D341Med (cell line): ENCODE measurements around the gene SLC7A5.
A peak's percentile ranks its signal among the peaks of the same experiment; 100 is the strongest.
"Not testable (repeated sequence)": the region's sequence is repeated elsewhere in the genome, so short reads cannot be mapped to it uniquely, and the experiment has no call there.

ENCODE experiments used
- DNase-seq: peaks from one replicate; pipeline ENCODE4 v3.0.0; 2012; ENCODE audit warnings: low spot score

SLC7A5 gene

GRCh38 chr16:87861300-87862099, 7.8 kb downstream of the SLC7A5 start:
- not testable (repeated sequence) for DNase-seq

GRCh38 chr16:87860553-87861299, 8.6 kb downstream of the SLC7A5 start:
- no peak for DNase-seq

GRCh38 chr16:87858151-87858993, 10.9 kb downstream of the SLC7A5 start:
- not testable (repeated sequence) for DNase-seq

- no peak for DNase-seq
These were observed 12.5 kb downstream of the SLC7A5 start for GRCh38 chr16:87856791-87857228.

- peak; percentile 27 for DNase-seq
These were observed 13.2 kb downstream of the SLC7A5 start for GRCh38 chr16:87855852-87856715.

GRCh38 chr16:87854907-87855683, 14.2 kb downstream of the SLC7A5 start:
- peak; percentile 34 for DNase-seq

- DNase-seq, result peak; percentile 66
These were observed 15.0 kb downstream of the SLC7A5 start for GRCh38 chr16:87854053-87854906.

GRCh38 chr16:87853411-87854052, 15.8 kb downstream of the SLC7A5 start:
- DNase-seq, result peak; percentile 86

- DNase-seq, result no peak
These were observed 17.7 kb downstream of the SLC7A5 start for GRCh38 chr16:87851601-87852000.

GRCh38 chr16:87851141-87851587, 18.1 kb downstream of the SLC7A5 start:
- no peak for DNase-seq

- peak; percentile 86 for DNase-seq
These were observed 19.0 kb downstream of the SLC7A5 start for GRCh38 chr16:87850009-87851006.

- DNase-seq, result no peak
These were observed 19.8 kb downstream of the SLC7A5 start for GRCh38 chr16:87849419-87850008.

- DNase-seq, result no peak
These were observed 20.5 kb downstream of the SLC7A5 start for GRCh38 chr16:87848676-87849345.

GRCh38 chr16:87847785-87848675, 21.3 kb downstream of the SLC7A5 start:
- DNase-seq, result no peak

- DNase-seq, result no peak
These were observed 21.9 kb downstream of the SLC7A5 start for GRCh38 chr16:87847467-87847784.
